Adrenal gland (tissue), 5 donors: ENCODE data around the gene HIPK4.

Experiments used
- POLR2A ChIP-seq, 2 donors: fragments of 450-650 bp; IDR thresholded peaks; one replicate each; pipeline ENCODE4 v1.6.1; 2017; ENCODE audit warnings: antibody characterized with exemption in 2 of 2, mild to moderate bottlenecking in 2 of 2, moderate library complexity in 1 of 2
- TF ChIP-seq, protein P1 (sequence below), 6 experiments: fragments of 450-650 bp in 4 of 6; fragments of 200-600 bp in 2 of 6; sonication (generic) in 1 of 6; IDR thresholded peaks; 1 replicate in 5 of 6; 2 replicates in 1 of 6; pipeline versions ENCODE4 v1.5.1 to v1.8.0; 2016 to 2021; ENCODE audit warnings: antibody characterized with exemption in 6 of 6, mild to moderate bottlenecking in 2 of 6, moderate library complexity in 1 of 6
- donor health status: DM: no; HTN: no; CAD: no.

DNA sequence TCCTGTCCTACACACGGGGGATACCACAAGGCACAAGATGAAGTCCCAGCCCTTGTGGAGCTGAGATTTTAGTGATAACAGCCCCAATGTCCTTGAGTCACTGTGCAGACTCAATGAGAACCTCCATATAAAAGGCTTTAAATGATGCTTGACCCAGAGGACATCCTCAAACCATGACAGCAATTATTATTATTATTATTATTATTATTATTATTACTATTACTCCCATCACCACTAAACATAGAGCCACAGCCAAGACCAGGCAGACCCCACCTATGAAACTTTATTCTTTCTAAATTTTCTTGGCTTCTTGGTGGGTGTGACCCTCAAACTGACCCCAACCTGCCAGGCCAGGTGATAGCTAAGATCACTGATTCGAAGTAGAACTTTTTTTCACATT is 52.9 kb downstream of the HIPK4 start:
- TF ChIP-seq, protein P1, sequence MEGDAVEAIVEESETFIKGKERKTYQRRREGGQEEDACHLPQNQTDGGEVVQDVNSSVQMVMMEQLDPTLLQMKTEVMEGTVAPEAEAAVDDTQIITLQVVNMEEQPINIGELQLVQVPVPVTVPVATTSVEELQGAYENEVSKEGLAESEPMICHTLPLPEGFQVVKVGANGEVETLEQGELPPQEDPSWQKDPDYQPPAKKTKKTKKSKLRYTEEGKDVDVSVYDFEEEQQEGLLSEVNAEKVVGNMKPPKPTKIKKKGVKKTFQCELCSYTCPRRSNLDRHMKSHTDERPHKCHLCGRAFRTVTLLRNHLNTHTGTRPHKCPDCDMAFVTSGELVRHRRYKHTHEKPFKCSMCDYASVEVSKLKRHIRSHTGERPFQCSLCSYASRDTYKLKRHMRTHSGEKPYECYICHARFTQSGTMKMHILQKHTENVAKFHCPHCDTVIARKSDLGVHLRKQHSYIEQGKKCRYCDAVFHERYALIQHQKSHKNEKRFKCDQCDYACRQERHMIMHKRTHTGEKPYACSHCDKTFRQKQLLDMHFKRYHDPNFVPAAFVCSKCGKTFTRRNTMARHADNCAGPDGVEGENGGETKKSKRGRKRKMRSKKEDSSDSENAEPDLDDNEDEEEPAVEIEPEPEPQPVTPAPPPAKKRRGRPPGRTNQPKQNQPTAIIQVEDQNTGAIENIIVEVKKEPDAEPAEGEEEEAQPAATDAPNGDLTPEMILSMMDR (IDR thresholded peaks at IDR 0.05) = no peak
- TF ChIP-seq POLR2A (IDR thresholded peaks at IDR 0.05) = no peak
